HL-60 (cell line): Measurements from ENCODE around the gene SLC22A23.
A peak's percentile ranks its signal among the peaks of the same experiment; 100 is the strongest.

Experiments
- DNase-seq, 2 experiments: peaks; one replicate each; pipeline ENCODE4 v3.0.0-alpha.2; 2010 to 2020; ENCODE audit warnings: low read depth in 1 of 2, low spot score in 1 of 2
- H3K27ac ChIP-seq: fragments of 250-450 bp; sonication (Bioruptor Pico); replicated peaks from 2 replicates; pipeline ENCODE4 v1.5.1; 2020; ENCODE audit warnings: mild to moderate bottlenecking, moderate library complexity
- H3K27me3 ChIP-seq: fragments of 250-450 bp; sonication (Bioruptor Pico); 2 replicates; pipeline ENCODE4 v1.5.1; 2021; ENCODE audit warnings: mild to moderate bottlenecking, moderate library complexity; ENCODE audit not compliant: insufficient read depth, poor library complexity, severe bottlenecking
- H3K4me3 ChIP-seq: replicated peaks from 2 replicates; pipeline ENCODE4 v1.5.1; 2011; ENCODE audit warnings: mild to moderate bottlenecking, control low read depth, low read length; ENCODE audit not compliant: insufficient read depth
- GABPA ChIP-seq: IDR thresholded peaks from 2 replicates; pipeline ENCODE4 v1.6.1; 2012; ENCODE audit warnings: low read depth
- POLR2AphosphoS5 ChIP-seq: IDR thresholded peaks from 2 replicates; pipeline ENCODE4 v1.6.1; 2012; ENCODE audit warnings: low read depth
- SPI1 ChIP-seq: IDR thresholded peaks from 2 replicates; pipeline ENCODE4 v1.6.1; 2012; ENCODE audit warnings: low read depth, mild to moderate bottlenecking, borderline replicate concordance
- TF ChIP-seq, protein P1 (sequence below): IDR thresholded peaks from 2 replicates; pipeline ENCODE4 v1.6.1; 2012; ENCODE audit warnings: low read depth; ENCODE audit not compliant: insufficient replicate concordance
- TF ChIP-seq, protein P2 (sequence below): IDR thresholded peaks from one replicate; pipeline ENCODE4 v1.5.1; 2011; ENCODE audit warnings: low read length, control low read depth, inconsistent platforms; ENCODE audit not compliant: insufficient read depth

The SLC22A23 gene

DNA sequence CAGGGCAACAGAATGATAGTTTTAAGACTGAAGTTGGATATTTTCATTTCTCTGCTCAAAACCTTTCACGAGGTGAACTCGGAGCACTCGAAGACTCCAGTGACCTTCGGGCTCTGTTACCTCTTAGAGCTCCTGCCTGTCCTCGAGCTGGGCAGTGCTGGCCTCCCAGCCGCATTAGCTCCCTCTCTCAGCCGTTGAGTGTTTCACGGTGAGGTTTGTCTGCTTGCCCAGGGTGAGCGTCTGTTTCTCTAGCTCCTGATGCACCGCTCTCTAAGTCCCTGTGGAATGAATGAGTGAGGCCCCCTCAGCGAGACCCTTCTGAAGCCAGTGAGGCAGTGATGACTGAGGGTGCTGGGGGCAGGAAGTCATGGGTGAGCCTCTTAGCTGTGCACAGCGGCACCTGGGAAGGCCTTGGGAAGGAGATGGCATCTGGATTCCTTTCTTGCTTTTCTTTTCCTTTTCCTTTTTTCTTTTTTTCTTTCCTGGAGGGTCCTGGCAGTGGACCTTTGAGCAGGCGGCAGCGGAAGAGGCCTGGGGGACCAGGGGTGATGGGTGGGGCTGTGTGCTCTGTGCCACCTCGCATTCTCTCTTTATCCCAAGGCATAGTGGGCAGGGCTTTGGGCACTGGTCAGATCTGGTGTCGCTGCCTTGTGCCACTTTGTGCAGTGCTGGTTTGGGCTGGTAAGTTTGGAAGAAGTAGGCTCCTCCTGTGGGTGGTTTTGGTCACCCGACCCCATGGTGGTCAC, 195.9 kb downstream of the SLC22A23 start:
- H3K27ac ChIP-seq, result no peak overlapping the region; the same call in 1 of the 2 replicates
- H3K4me3 ChIP-seq, result no peak overlapping the region; the same call in 1 of the 2 replicates

DNA sequence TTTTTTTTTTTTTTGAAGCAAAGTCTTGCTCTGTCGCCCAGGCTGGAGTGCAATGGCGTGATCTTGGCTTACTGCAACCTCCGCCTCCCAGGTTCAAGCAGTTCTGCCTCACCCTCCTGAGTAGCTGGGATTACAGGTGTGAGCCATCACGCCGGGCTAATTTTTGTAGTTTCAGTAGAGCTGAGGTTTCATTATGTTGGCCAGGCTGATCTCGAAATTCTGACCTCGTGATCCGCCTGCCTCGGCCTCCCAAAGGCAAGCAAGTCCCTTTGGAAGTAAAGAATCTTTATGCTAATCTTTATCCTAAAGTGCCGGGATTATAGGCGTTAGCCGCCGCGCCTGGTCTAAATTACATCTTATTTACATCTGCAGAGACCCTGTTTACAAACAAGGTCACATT, 196.6 kb downstream of the SLC22A23 start:
- H3K27me3 ChIP-seq, result peaks cover 3% of the 10 kb centered on the region
- DNase-seq, result no peak
- H3K4me3 ChIP-seq, result peak overlapping the region; percentile 16
- H3K27ac ChIP-seq, result no peak overlapping the region; the same call in 1 of the 2 replicates
- TF ChIP-seq GABPA, result no peak
- TF ChIP-seq SPI1, result no peak
- no peak for TF ChIP-seq POLR2AphosphoS5
- TF ChIP-seq, protein P1, sequence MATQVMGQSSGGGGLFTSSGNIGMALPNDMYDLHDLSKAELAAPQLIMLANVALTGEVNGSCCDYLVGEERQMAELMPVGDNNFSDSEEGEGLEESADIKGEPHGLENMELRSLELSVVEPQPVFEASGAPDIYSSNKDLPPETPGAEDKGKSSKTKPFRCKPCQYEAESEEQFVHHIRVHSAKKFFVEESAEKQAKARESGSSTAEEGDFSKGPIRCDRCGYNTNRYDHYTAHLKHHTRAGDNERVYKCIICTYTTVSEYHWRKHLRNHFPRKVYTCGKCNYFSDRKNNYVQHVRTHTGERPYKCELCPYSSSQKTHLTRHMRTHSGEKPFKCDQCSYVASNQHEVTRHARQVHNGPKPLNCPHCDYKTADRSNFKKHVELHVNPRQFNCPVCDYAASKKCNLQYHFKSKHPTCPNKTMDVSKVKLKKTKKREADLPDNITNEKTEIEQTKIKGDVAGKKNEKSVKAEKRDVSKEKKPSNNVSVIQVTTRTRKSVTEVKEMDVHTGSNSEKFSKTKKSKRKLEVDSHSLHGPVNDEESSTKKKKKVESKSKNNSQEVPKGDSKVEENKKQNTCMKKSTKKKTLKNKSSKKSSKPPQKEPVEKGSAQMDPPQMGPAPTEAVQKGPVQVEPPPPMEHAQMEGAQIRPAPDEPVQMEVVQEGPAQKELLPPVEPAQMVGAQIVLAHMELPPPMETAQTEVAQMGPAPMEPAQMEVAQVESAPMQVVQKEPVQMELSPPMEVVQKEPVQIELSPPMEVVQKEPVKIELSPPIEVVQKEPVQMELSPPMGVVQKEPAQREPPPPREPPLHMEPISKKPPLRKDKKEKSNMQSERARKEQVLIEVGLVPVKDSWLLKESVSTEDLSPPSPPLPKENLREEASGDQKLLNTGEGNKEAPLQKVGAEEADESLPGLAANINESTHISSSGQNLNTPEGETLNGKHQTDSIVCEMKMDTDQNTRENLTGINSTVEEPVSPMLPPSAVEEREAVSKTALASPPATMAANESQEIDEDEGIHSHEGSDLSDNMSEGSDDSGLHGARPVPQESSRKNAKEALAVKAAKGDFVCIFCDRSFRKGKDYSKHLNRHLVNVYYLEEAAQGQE, result no peak

More for the DNA sequence above, 195.9 kb downstream of the SLC22A23 start:
- H3K27me3 ChIP-seq, result peaks cover 3% of the 10 kb centered on the region
- TF ChIP-seq POLR2AphosphoS5 (no peak), GABPA (no peak), SPI1 (no peak)
- TF ChIP-seq, protein P1, result no peak
- TF ChIP-seq, protein P2, sequence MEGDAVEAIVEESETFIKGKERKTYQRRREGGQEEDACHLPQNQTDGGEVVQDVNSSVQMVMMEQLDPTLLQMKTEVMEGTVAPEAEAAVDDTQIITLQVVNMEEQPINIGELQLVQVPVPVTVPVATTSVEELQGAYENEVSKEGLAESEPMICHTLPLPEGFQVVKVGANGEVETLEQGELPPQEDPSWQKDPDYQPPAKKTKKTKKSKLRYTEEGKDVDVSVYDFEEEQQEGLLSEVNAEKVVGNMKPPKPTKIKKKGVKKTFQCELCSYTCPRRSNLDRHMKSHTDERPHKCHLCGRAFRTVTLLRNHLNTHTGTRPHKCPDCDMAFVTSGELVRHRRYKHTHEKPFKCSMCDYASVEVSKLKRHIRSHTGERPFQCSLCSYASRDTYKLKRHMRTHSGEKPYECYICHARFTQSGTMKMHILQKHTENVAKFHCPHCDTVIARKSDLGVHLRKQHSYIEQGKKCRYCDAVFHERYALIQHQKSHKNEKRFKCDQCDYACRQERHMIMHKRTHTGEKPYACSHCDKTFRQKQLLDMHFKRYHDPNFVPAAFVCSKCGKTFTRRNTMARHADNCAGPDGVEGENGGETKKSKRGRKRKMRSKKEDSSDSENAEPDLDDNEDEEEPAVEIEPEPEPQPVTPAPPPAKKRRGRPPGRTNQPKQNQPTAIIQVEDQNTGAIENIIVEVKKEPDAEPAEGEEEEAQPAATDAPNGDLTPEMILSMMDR, result no peak
- no peak for DNase-seq

DNA sequence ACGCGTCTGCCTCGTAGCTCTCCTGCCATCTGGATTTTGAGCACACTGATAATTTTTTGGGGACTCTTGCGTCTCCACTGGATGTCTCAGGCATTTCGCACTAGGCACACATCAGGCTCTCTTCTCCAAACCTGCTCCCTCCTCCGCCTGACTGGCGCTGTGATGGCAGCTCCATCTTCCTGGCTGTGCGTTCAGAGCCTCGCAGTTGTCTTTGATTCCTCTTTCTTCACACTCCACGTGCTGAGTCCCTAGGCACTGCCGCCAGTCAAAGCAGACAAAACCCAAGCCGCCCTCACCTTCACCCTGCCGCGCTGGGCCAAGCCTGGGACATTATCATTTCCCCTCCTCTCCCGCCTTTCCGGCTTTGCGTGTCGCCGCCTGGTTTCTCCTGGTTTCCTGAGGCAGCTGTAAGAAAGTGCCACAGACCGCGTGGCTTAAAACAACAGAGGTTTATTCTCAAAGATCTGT, 197.3 kb downstream of the SLC22A23 start:
- DNase-seq, result peak in 1 of 2 experiments; percentile 64
- Histone ChIP-seq H3K27ac (peak overlapping the region; percentile 76), H3K4me3 (peak overlapping the region; percentile 82), H3K27me3 (peaks cover 3% of the 10 kb centered on the region)
- TF ChIP-seq, protein P2, result no peak
- TF ChIP-seq POLR2AphosphoS5, result no peak

DNA sequence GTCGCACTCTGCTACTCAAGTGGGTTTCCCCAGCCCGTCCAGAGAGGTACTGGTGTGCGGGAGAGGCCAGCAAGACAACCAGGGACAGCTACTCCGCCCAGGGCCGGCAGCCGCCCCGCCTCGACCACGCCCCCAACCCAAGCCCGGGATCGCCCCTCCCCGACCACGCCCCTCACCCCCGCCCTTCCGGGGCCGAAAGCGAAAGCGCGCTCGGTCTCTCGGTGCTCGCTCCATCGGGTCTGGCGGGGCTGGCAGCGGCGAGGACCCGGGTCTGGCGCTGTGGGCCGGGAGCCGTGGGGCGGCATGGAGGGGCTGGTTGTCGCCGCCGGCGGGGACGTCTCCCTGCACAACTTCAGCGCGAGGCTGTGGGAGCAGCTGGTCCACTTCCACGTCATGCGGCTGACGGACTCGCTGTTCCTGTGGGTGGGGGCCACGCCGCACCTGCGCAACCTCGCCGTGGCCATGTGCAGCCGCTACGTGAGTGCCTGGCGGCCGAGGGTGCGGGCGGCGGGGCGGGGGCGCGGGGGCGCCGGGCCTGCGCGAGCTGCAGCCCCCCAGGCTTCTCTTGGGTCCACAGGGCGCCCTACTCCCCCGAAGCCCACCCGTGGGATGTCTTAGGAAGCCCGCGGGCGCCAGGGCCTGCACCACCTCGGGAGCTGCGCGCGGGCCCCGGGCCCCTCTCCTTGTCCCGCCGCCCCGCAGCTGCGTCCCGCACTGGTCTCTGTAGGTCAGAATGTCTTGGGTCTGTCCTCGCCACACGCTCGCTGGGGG, 197.9 kb downstream of the SLC22A23 start, which contains the start of gene PSMG4:
Gene PSMG4 (plus strand): TSS at position 228 of the 771 bp plus-strand sequence. CDS start 76 bp downstream, at position 304.
- H3K27ac ChIP-seq, result peak within 1 kb of the TSS; percentile 76
- peak; percentile 73 for TF ChIP-seq POLR2AphosphoS5
- TF ChIP-seq, protein P2, result no peak
- TF ChIP-seq, protein P1, result peak; percentile 59
- no peak for TF ChIP-seq GABPA
- no peak for TF ChIP-seq SPI1
- H3K4me3 ChIP-seq, result peak within 1 kb of the TSS; percentile 82
- H3K27me3 ChIP-seq, result peaks cover 3% of the 10 kb centered on the region
- DNase-seq, result peak; percentile 77 to 92
